ENCODE results near the gene XKR3.

DNA sequence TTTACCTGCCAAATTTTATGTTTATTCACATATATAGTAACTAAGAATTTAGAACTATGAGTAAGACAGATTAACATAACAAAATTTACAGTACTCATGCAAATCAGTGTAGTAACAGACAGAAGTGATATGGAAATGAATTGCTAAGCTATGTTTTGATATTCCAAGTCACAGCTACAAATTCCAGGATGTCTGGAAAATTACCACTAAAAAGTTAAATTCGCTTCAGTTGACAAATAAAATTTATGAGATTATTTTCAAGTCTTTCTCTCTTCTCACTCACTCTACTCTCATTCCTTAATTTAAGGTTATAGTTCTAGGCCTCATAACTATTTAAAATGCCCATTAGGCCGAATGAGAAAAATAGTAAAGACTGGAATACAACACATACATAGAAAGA is 18.1 kb downstream of the XKR3 start:
- TF ChIP-seq GABPA (IDR thresholded peaks at IDR 0.05; ENCODE audit: borderline replicate concordance, insufficient read depth, low read length) (no peak), CEBPB (IDR thresholded peaks at IDR 0.05; ENCODE audit: low read depth, low read length) (no peak), FOSL1 (IDR thresholded peaks at IDR 0.05; ENCODE audit: insufficient read depth, low read depth, low read length) (no peak), CREB1 (IDR thresholded peaks at IDR 0.05) (no peak), POLR2A (IDR thresholded peaks at IDR 0.05; ENCODE audit: control extremely low read depth in 1 of 2, low read depth in 2 of 2, low read length in 2 of 2) (no peak), ZNF274 (IDR thresholded peaks at IDR 0.05; ENCODE audit: borderline replicate concordance, extremely low read depth, low read length) (no peak), NANOG (IDR thresholded peaks at IDR 0.05; ENCODE audit: insufficient read depth, low read depth, low read length, poor library complexity, severe bottlenecking) (no peak), KDM5A (IDR thresholded peaks at IDR 0.05; ENCODE audit: low read length) (no peak), SRF (IDR thresholded peaks at IDR 0.05; ENCODE audit: low read depth, low read length) (no peak)
- TF ChIP-seq, protein P1, sequence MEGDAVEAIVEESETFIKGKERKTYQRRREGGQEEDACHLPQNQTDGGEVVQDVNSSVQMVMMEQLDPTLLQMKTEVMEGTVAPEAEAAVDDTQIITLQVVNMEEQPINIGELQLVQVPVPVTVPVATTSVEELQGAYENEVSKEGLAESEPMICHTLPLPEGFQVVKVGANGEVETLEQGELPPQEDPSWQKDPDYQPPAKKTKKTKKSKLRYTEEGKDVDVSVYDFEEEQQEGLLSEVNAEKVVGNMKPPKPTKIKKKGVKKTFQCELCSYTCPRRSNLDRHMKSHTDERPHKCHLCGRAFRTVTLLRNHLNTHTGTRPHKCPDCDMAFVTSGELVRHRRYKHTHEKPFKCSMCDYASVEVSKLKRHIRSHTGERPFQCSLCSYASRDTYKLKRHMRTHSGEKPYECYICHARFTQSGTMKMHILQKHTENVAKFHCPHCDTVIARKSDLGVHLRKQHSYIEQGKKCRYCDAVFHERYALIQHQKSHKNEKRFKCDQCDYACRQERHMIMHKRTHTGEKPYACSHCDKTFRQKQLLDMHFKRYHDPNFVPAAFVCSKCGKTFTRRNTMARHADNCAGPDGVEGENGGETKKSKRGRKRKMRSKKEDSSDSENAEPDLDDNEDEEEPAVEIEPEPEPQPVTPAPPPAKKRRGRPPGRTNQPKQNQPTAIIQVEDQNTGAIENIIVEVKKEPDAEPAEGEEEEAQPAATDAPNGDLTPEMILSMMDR (IDR thresholded peaks at IDR 0.05; ENCODE audit: control extremely low read depth in 1 of 3, insufficient read depth in 1 of 3, low read depth in 1 of 3, low read length in 3 of 3): no peak
- TF ChIP-seq, protein P2, sequence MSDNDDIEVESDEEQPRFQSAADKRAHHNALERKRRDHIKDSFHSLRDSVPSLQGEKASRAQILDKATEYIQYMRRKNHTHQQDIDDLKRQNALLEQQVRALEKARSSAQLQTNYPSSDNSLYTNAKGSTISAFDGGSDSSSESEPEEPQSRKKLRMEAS (IDR thresholded peaks at IDR 0.05): no peak
- TF ChIP-seq, protein P3, sequence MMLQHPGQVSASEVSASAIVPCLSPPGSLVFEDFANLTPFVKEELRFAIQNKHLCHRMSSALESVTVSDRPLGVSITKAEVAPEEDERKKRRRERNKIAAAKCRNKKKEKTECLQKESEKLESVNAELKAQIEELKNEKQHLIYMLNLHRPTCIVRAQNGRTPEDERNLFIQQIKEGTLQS (IDR thresholded peaks at IDR 0.05; ENCODE audit: insufficient read depth, low read depth, low read length): no peak
